ENCODE data around the gene GNRHR. TPM values are rescaled to one million over a fixed set of nuclear protein-coding genes. Genes with fewer than 3 reads are reported as not detected.

Gene GNRHR
- total and polyA plus RNA-seq, 10 donors: 0.37 TPM; not detected in 9

- no peak for DNase-seq
- Histone ChIP-seq H3K9me3 (peaks cover 0 to 7% (median 0%) of the 10 kb centered on the region in 8 donors), H3K27me3 (replicated peaks in 1 of 7) (no peaks in the 10 kb centered on the region), H3K27ac (no peak overlapping the region), H3K4me1 (no peaks in the 10 kb centered on the region), H3K4me3 (no peak overlapping the region), H3K36me3 (peaks cover 0 to 24% (median 0%) of the 10 kb centered on the region in 6 donors)
- TF ChIP-seq POLR2AphosphoS5 (IDR thresholded peaks at IDR 0.05) (no peak), POLR2A (IDR thresholded peaks at IDR 0.05) (no peak)
- TF ChIP-seq, protein P1, sequence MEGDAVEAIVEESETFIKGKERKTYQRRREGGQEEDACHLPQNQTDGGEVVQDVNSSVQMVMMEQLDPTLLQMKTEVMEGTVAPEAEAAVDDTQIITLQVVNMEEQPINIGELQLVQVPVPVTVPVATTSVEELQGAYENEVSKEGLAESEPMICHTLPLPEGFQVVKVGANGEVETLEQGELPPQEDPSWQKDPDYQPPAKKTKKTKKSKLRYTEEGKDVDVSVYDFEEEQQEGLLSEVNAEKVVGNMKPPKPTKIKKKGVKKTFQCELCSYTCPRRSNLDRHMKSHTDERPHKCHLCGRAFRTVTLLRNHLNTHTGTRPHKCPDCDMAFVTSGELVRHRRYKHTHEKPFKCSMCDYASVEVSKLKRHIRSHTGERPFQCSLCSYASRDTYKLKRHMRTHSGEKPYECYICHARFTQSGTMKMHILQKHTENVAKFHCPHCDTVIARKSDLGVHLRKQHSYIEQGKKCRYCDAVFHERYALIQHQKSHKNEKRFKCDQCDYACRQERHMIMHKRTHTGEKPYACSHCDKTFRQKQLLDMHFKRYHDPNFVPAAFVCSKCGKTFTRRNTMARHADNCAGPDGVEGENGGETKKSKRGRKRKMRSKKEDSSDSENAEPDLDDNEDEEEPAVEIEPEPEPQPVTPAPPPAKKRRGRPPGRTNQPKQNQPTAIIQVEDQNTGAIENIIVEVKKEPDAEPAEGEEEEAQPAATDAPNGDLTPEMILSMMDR (IDR thresholded peaks at IDR 0.05 in 8 of 11, conservative IDR thresholded peaks at IDR 0.05 in 3 of 11): no peak
- intact Hi-C loops (cut with DNase I; ENCODE audit: low total_unique reads): no loop called here
- 45 to 66% (median 49%) methylated on average over 4 of the region's 4 CpGs for WGBS, 5 donors
Measured at GRCh38 chr4:67727124-67727850, 26.9 kb downstream of the GNRHR start.

GRCh38 chr4:67725981-67726380, 28.2 kb downstream of the GNRHR start:
- no peaks in the 10 kb centered on the region for H3K4me1 ChIP-seq
- TF ChIP-seq POLR2AphosphoS5 (IDR thresholded peaks at IDR 0.05) (no peak), POLR2A (IDR thresholded peaks at IDR 0.05) (no peak)
- TF ChIP-seq, protein P1 (IDR thresholded peaks at IDR 0.05 in 8 of 11, conservative IDR thresholded peaks at IDR 0.05 in 3 of 11): no peak
- peaks cover 0 to 29% (median 3%) of the 10 kb centered on the region in 6 donors for H3K36me3 ChIP-seq
- peaks cover 0 to 7% (median 0%) of the 10 kb centered on the region in 8 donors for H3K9me3 ChIP-seq
- intact Hi-C loops (cut with DNase I; ENCODE audit: low total_unique reads): no loop called here
- 90 to 98% (median 92%) methylated on average over 4 of the region's 4 CpGs for WGBS, 5 donors
- no peak overlapping the region for H3K4me3 ChIP-seq
- DNase-seq: no peak
- no peaks in the 10 kb centered on the region for H3K27me3 ChIP-seq (replicated peaks in 1 of 7)
- H3K27ac ChIP-seq: no peak overlapping the region

DNA sequence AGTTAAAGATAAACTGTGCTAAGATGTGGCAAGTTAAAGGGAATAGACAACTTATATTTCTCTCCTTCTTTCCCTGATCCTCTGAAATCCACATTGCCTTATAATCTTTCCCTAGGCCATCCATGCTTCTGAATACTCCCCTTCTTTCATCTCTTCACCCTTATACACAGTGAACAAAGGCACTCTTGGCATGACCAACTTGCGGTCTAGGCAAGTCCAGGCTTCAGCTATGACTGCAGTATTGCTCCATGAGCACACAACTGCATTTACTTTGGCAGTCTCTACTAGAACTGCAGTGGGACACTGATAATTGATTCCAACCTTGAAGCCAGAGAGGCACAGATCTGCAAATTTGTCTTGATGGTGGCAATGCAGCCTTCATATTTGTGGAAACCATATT, 29.1 kb downstream of the GNRHR start:
- TF ChIP-seq POLR2A (IDR thresholded peaks at IDR 0.05) (no peak), POLR2AphosphoS5 (IDR thresholded peaks at IDR 0.05) (no peak)
- TF ChIP-seq, protein P1 (IDR thresholded peaks at IDR 0.05 in 8 of 11, conservative IDR thresholded peaks at IDR 0.05 in 3 of 11): no peak
- Histone ChIP-seq H3K4me3 (no peak overlapping the region), H3K27me3 (replicated peaks in 1 of 7) (no peaks in the 10 kb centered on the region), H3K9me3 (peaks cover 0 to 7% (median 0%) of the 10 kb centered on the region in 8 donors), H3K4me1 (no peaks in the 10 kb centered on the region), H3K27ac (no peak overlapping the region), H3K36me3 (peaks cover 0 to 33% (median 8%) of the 10 kb centered on the region in 6 donors)
- intact Hi-C loops (cut with DNase I; ENCODE audit: low total_unique reads): no loop called here
- 94 to 100% (median 100%) methylated on average over 1 of the region's 1 CpG for WGBS, 5 donors
- no peak for DNase-seq

DNA sequence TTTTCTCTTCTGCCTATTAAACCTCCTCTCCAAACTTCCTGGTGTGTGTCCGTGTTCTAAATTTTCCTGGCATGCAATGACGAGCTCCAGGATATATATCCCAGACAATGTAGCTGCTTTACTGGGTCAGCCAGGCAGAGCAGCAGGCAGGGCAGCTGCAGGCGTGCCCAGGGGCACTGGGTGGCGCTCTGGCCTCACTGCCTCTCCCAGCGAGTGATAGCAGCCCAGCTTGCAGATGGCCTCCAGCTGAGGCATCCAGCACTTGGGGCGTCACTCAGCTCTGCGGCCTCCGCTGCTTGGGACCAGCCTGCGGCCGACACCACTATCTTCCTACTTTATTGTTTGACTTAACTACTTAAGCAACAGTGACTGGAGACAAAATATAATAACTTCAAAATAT, 30.2 kb downstream of the GNRHR start:
- Histone ChIP-seq H3K27me3 (replicated peaks in 1 of 7) (no peaks in the 10 kb centered on the region), H3K4me1 (no peaks in the 10 kb centered on the region), H3K36me3 (peaks cover 0 to 26% (median 8%) of the 10 kb centered on the region in 6 donors), H3K4me3 (no peak overlapping the region), H3K9me3 (peaks cover 0 to 7% (median 0%) of the 10 kb centered on the region in 8 donors), H3K27ac (no peak overlapping the region)
- 92 to 96% (median 93%) methylated on average over 10 of the region's 10 CpGs for WGBS, 5 donors
- DNase-seq: no peak
- no peak for TF ChIP-seq POLR2A (IDR thresholded peaks at IDR 0.05)
- TF ChIP-seq POLR2AphosphoS5 (IDR thresholded peaks at IDR 0.05): peak in 1 of 3 donors; percentile 19
- TF ChIP-seq, protein P1 (IDR thresholded peaks at IDR 0.05 in 8 of 11, conservative IDR thresholded peaks at IDR 0.05 in 3 of 11): no peak
- intact Hi-C loops (cut with DNase I; ENCODE audit: low total_unique reads): no loop called here

Measured in spleen (tissue), 11 donors.